WTC11 (cell line): ENCODE data around the gene CAV3.

ENCODE experiments used
- ARID4B ChIP-seq: sonication (generic); formaldehyde crosslinking; IDR thresholded peaks from 2 replicates; pipeline ENCODE4 v1.8.0; 2023; ENCODE audit warnings: missing genetic modification reagents, mild to moderate bottlenecking, borderline replicate concordance
- CREB1 ChIP-seq: sonication (generic); formaldehyde crosslinking; IDR thresholded peaks from 2 replicates; pipeline ENCODE4 v1.8.0; 2023; ENCODE audit warnings: mild to moderate bottlenecking, missing genetic modification reagents
- CTCF ChIP-seq: fragments of 200-600 bp; IDR thresholded peaks from 2 replicates; pipeline ENCODE4 v1.8.0; 2022; ENCODE audit warnings: antibody characterized with exemption
- FOXK1 ChIP-seq: sonication (generic); formaldehyde crosslinking; IDR thresholded peaks from 2 replicates; pipeline ENCODE4 v1.8.0; 2022; ENCODE audit warnings: mild to moderate bottlenecking, moderate library complexity, missing genetic modification reagents
- MAX ChIP-seq: sonication (generic); formaldehyde crosslinking; IDR thresholded peaks from 2 replicates; pipeline ENCODE4 v1.8.0; 2022; ENCODE audit warnings: mild to moderate bottlenecking, missing genetic modification reagents
- NFYB ChIP-seq: sonication (generic); formaldehyde crosslinking; conservative IDR thresholded peaks from 2 replicates; pipeline ENCODE4 v1.8.0; 2022; ENCODE audit warnings: low read depth, missing genetic modification reagents
- PRRX2 ChIP-seq: fragments of 250-450 bp; sonication (Bioruptor Pico); IDR thresholded peaks from 2 replicates; pipeline ENCODE4 v1.8.0; 2021; ENCODE audit warnings: mild to moderate bottlenecking
- SMAD3 ChIP-seq: sonication (generic); formaldehyde crosslinking; IDR thresholded peaks from 2 replicates; pipeline ENCODE4 v1.8.0; 2022; ENCODE audit warnings: missing genetic modification reagents, mild to moderate bottlenecking, borderline replicate concordance
- USF2 ChIP-seq: sonication (generic); formaldehyde crosslinking; IDR thresholded peaks from 2 replicates; pipeline ENCODE4 v1.8.1; 2023; ENCODE audit warnings: mild to moderate bottlenecking, missing genetic modification reagents, moderate library complexity
- ZNF232 ChIP-seq: sonication (generic); formaldehyde crosslinking; IDR thresholded peaks from 2 replicates; pipeline ENCODE4 v1.8.0; 2022; ENCODE audit warnings: mild to moderate bottlenecking, missing genetic modification reagents
- ZNF396 ChIP-seq: fragments of 250-450 bp; sonication (Bioruptor Pico); IDR thresholded peaks from 2 replicates; pipeline ENCODE4 v1.8.0; 2021; ENCODE audit warnings: mild to moderate bottlenecking, moderate library complexity, borderline replicate concordance

- no peak for TF ChIP-seq ZNF396
- TF ChIP-seq CTCF = no peak
- TF ChIP-seq USF2 (CRISPR knock-in tag) = no peak
- TF ChIP-seq MAX (CRISPR knock-in tag) = no peak
- no peak for TF ChIP-seq CREB1 (CRISPR knock-in tag)
- TF ChIP-seq NFYB (CRISPR knock-in tag) = no peak
- no peak for TF ChIP-seq SMAD3
- TF ChIP-seq FOXK1 = no peak
- TF ChIP-seq ARID4B (CRISPR knock-in tag) = no peak
- TF ChIP-seq ZNF232 (CRISPR knock-in tag) = no peak
- no peak for TF ChIP-seq PRRX2 (CRISPR knock-in tag)
Observed at GRCh38 chr3:8790529-8790928, 56.9 kb downstream of the CAV3 start.
